Sigmoid colon (tissue), 4 donors: ENCODE measurements around the gene SDK1.

ENCODE experiments used
- CTCF ChIP-seq, 4 experiments: fragments of 450-650 bp in 3 of 4; fragments of 200-600 bp in 1 of 4; IDR thresholded peaks; one replicate each; pipeline ENCODE4 v1.5.1; 2016 to 2019; ENCODE audit warnings: antibody characterized with exemption in 4 of 4, mild to moderate bottlenecking in 3 of 4, moderate library complexity in 2 of 4
- POLR2A ChIP-seq, 2 donors: fragments of 450-650 bp; IDR thresholded peaks; one replicate each; pipeline ENCODE4 v1.6.1; 2016; ENCODE audit warnings: antibody characterized with exemption in 2 of 2, mild to moderate bottlenecking in 2 of 2, moderate library complexity in 2 of 2
- POLR2AphosphoS5 ChIP-seq, 4 donors: sonication (generic); formaldehyde crosslinking; IDR thresholded peaks; one replicate each; pipeline ENCODE4 v1.6.1; 2017; ENCODE audit warnings: antibody characterized with exemption in 4 of 4

- no peak for TF ChIP-seq POLR2A (IDR thresholded peaks at IDR 0.05)
- no peak for TF ChIP-seq POLR2AphosphoS5 (IDR thresholded peaks at IDR 0.05)
- no peak for TF ChIP-seq CTCF (IDR thresholded peaks at IDR 0.05)
Measured at GRCh38 chr7:4134631-4135030, 833.6 kb downstream of the SDK1 start.
